Measurements from ENCODE around the gene MYL11.

Gene MYL11

DNA sequence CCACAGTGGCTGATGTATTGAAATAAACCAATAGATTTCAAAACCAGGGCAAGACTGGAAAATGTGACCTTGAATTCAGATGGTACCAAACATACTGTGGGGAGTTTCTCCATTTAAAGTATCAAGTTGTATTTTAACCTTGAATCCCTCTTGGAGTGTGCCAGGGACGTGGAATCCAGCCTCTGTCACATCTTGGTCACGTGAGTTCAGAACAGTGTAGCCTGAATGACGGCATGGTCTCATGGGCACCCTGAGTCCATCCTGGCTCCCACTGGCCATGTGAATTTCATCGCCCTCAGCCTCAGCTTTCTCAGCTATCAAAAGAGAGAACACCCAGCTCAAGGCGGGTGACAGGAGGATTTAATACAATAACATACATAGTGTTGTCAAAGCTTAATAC is 39.6 kb downstream of the MYL11 start:
- H3K27me3 Mint-ChIP-seq (ENCODE audit: low read depth, poor library complexity), result peaks cover 6% of the 10 kb centered on the region
- H3K36me3 Mint-ChIP-seq (ENCODE audit: low read depth), result peaks cover 44% of the 10 kb centered on the region
- TF ChIP-seq, protein P1, sequence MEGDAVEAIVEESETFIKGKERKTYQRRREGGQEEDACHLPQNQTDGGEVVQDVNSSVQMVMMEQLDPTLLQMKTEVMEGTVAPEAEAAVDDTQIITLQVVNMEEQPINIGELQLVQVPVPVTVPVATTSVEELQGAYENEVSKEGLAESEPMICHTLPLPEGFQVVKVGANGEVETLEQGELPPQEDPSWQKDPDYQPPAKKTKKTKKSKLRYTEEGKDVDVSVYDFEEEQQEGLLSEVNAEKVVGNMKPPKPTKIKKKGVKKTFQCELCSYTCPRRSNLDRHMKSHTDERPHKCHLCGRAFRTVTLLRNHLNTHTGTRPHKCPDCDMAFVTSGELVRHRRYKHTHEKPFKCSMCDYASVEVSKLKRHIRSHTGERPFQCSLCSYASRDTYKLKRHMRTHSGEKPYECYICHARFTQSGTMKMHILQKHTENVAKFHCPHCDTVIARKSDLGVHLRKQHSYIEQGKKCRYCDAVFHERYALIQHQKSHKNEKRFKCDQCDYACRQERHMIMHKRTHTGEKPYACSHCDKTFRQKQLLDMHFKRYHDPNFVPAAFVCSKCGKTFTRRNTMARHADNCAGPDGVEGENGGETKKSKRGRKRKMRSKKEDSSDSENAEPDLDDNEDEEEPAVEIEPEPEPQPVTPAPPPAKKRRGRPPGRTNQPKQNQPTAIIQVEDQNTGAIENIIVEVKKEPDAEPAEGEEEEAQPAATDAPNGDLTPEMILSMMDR (IDR thresholded peaks at IDR 0.05), result no peak
- H3K27ac Mint-ChIP-seq, result no peak overlapping the region
- H3K4me1 Mint-ChIP-seq, result peaks cover 24% of the 10 kb centered on the region
- H3K9me3 Mint-ChIP-seq, result no peaks in the 10 kb centered on the region
- DNase-seq, result no peak
- no peak overlapping the region for H3K4me3 Mint-ChIP-seq

- H3K9me3 Mint-ChIP-seq, result no peaks in the 10 kb centered on the region
- no peak for DNase-seq
- H3K4me3 Mint-ChIP-seq, result no peak overlapping the region
- peaks cover 12% of the 10 kb centered on the region for H3K4me1 Mint-ChIP-seq
- peaks cover 50% of the 10 kb centered on the region for H3K36me3 Mint-ChIP-seq (ENCODE audit: low read depth)
- TF ChIP-seq, protein P1 (IDR thresholded peaks at IDR 0.05), result no peak
- peaks cover 6% of the 10 kb centered on the region for H3K27me3 Mint-ChIP-seq (ENCODE audit: low read depth, poor library complexity)
- H3K27ac Mint-ChIP-seq, result no peak overlapping the region
These were observed 41.5 kb downstream of the MYL11 start for GRCh38 chr16:30416047-30416603.

DNA sequence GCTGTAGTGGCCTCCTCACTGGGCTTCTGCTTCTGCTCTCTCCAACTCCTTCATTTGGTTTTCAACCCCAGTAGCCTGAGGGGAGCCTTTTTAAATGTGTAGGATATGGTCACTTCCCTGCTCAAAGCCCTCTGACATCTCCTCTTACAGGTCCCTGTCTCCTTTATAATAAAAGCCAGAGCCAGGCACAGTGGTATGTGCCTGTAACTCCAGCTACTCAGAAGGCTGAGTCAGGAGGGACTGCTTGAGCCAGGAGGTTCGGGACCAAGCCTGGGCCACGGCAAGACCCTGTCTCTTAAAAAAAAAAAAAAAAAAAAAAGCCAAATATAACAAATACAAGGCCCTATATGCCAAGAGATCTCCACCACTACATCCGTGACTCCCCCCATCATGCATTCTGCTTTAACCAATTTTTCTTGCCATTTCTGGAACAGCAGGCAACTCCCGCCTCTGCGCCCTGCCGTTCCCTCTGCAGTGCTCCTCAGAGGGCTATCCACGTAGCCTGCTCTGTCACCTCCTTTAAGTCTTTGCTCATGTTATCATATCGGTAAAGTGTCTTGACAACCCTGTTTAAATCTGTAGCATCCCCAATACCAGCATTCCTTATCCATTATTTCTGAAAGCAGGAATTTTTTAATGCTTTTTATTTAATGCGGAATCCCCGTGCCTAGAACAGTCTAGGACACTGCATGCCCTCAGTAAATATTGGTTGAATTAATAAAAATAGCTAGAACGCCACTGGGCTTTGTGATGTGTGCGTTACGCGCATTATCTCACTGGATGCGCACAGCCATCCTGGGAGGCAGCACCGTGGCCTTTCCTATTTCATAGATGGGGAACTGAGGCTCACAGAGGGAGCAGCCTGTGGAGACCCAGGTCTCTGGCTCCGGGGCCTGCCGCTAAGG is 42.3 kb downstream of the MYL11 start:
- Mint-ChIP-seq H3K4me3 (peak overlapping the region; percentile 5), H3K27ac (no peak overlapping the region), H3K36me3 (ENCODE audit: low read depth) (peaks cover 50% of the 10 kb centered on the region), H3K4me1 (peaks cover 11% of the 10 kb centered on the region), H3K9me3 (no peaks in the 10 kb centered on the region), H3K27me3 (ENCODE audit: low read depth, poor library complexity) (peaks cover 6% of the 10 kb centered on the region)
- DNase-seq, result no peak
- TF ChIP-seq, protein P1 (IDR thresholded peaks at IDR 0.05), result no peak

GRCh38 chr16:30417529-30418349 is 43.1 kb downstream of the MYL11 start:
- Mint-ChIP-seq H3K9me3 (no peaks in the 10 kb centered on the region), H3K36me3 (ENCODE audit: low read depth) (peaks cover 49% of the 10 kb centered on the region), H3K4me3 (peak overlapping the region; percentile 63), H3K4me1 (peaks cover 6% of the 10 kb centered on the region), H3K27ac (no peak overlapping the region), H3K27me3 (ENCODE audit: low read depth, poor library complexity) (peaks cover 6% of the 10 kb centered on the region)
- TF ChIP-seq, protein P1 (IDR thresholded peaks at IDR 0.05), result no peak
- peak; percentile 86 for DNase-seq

GRCh38 chr16:30418350-30419181 is 44.0 kb downstream of the MYL11 start:
- Mint-ChIP-seq H3K4me1 (peaks cover 6% of the 10 kb centered on the region), H3K27me3 (ENCODE audit: low read depth, poor library complexity) (peaks cover 6% of the 10 kb centered on the region), H3K9me3 (no peaks in the 10 kb centered on the region), H3K27ac (no peak overlapping the region), H3K36me3 (ENCODE audit: low read depth) (peaks cover 49% of the 10 kb centered on the region), H3K4me3 (peak overlapping the region; percentile 63)
- no peak for DNase-seq
- TF ChIP-seq, protein P1 (IDR thresholded peaks at IDR 0.05), result no peak
